Measurements from ENCODE around the gene IPO4.

IPO4 gene, protein sequence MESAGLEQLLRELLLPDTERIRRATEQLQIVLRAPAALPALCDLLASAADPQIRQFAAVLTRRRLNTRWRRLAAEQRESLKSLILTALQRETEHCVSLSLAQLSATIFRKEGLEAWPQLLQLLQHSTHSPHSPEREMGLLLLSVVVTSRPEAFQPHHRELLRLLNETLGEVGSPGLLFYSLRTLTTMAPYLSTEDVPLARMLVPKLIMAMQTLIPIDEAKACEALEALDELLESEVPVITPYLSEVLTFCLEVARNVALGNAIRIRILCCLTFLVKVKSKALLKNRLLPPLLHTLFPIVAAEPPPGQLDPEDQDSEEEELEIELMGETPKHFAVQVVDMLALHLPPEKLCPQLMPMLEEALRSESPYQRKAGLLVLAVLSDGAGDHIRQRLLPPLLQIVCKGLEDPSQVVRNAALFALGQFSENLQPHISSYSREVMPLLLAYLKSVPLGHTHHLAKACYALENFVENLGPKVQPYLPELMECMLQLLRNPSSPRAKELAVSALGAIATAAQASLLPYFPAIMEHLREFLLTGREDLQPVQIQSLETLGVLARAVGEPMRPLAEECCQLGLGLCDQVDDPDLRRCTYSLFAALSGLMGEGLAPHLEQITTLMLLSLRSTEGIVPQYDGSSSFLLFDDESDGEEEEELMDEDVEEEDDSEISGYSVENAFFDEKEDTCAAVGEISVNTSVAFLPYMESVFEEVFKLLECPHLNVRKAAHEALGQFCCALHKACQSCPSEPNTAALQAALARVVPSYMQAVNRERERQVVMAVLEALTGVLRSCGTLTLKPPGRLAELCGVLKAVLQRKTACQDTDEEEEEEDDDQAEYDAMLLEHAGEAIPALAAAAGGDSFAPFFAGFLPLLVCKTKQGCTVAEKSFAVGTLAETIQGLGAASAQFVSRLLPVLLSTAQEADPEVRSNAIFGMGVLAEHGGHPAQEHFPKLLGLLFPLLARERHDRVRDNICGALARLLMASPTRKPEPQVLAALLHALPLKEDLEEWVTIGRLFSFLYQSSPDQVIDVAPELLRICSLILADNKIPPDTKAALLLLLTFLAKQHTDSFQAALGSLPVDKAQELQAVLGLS

DNA sequence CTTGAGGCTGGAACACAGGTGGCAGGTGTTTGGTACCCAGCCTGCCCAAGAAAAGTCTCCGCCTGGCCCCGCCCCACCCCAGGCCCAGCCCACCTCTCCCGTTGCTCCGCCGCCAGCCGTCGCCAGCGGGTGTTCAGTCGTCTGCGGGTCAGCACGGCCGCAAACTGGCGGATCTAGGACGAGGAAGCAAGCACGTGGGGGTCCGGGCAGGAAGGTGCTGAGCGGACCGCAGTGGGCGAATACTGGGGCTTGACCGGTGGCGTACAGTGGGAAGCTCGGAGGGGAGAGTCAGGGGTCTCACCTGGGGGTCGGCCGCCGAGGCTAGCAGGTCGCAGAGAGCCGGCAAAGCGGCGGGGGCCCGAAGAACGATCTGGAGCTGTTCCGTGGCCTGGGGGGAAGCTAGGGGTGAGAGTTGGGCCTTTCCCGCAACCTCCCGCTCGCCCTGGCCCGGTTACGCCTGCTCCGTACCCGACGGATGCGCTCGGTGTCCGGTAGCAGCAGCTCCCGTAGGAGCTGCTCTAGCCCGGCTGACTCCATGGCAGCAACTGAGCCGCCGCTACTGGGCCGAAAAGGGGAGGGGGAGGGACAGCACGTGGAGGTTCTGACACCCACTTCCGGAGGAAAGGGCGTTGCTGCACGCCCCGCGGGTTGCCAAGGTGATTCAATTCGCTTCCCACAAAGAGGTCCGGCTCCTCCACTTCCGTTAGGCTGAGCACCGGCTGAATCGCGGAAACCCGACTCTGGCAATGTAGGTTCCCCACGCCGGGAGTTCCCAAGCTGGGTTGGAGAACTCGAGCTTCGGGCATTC lies at the start of gene IPO4:
Gene IPO4, minus strand, starts transcription at position 566 of the 808 bp plus-strand sequence. Its CDS starts 29 bp downstream, at position 537.
- H3K27ac ChIP-seq, result peak within 1 kb of the TSS; percentile 92
- no peak for TF ChIP-seq ZFX (IDR thresholded peaks at IDR 0.05; ENCODE audit: borderline replicate concordance)
- TF ChIP-seq, protein P1, sequence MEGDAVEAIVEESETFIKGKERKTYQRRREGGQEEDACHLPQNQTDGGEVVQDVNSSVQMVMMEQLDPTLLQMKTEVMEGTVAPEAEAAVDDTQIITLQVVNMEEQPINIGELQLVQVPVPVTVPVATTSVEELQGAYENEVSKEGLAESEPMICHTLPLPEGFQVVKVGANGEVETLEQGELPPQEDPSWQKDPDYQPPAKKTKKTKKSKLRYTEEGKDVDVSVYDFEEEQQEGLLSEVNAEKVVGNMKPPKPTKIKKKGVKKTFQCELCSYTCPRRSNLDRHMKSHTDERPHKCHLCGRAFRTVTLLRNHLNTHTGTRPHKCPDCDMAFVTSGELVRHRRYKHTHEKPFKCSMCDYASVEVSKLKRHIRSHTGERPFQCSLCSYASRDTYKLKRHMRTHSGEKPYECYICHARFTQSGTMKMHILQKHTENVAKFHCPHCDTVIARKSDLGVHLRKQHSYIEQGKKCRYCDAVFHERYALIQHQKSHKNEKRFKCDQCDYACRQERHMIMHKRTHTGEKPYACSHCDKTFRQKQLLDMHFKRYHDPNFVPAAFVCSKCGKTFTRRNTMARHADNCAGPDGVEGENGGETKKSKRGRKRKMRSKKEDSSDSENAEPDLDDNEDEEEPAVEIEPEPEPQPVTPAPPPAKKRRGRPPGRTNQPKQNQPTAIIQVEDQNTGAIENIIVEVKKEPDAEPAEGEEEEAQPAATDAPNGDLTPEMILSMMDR (IDR thresholded peaks at IDR 0.05), result no peak

DNA sequence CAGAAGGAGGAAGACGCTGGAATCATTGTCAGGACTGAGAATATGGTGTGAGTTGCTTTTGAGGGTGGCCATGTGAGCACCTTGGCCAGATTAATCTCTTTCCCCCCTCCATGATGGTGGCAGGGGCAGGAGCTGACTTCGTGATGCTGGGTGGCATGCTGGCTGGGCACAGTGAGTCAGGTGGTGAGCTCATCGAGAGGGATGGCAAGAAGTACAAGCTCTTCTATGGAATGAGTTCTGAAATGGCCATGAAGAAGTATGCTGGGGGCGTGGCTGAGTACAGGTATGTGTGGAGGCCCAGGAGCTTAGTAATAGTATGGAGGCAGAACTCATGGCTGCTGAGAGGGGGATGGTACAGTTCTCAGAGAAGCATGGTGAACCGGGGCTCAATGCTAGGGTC lies 49.5 kb upstream of the IPO4 start:
- no peak overlapping the region for H3K27ac ChIP-seq

DNA sequence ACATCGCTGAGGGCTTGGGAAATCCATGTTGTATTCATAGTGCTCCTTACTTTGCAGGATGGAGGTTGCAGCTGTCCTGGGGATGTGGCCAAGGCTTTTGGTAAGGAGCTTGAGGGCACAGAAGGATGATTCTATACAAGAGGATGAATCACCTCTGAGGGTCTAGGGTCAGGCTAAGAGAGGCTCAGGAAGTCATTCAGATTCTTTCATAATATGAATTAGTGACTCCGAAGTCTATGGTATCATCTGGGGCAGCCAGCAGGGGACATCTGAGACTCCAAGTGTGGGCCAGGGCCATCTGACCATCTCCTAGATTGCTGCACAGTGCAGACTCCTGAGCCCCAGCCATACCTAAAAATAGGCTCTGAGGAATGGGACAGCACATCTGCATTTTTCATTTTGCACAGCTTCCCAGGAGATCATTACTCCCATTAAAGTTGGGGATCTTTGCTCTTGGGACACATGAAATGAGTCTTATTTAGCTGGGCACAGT lies 48.9 kb upstream of the IPO4 start:
- H3K27ac ChIP-seq, result no peak overlapping the region
- TF ChIP-seq ZFX (IDR thresholded peaks at IDR 0.05; ENCODE audit: borderline replicate concordance), result no peak
- TF ChIP-seq, protein P1 (IDR thresholded peaks at IDR 0.05), result no peak

More for the DNA sequence above, 49.5 kb upstream of the IPO4 start:
- TF ChIP-seq ZFX (IDR thresholded peaks at IDR 0.05; ENCODE audit: borderline replicate concordance), result no peak
- TF ChIP-seq, protein P1 (IDR thresholded peaks at IDR 0.05), result no peak

DNA sequence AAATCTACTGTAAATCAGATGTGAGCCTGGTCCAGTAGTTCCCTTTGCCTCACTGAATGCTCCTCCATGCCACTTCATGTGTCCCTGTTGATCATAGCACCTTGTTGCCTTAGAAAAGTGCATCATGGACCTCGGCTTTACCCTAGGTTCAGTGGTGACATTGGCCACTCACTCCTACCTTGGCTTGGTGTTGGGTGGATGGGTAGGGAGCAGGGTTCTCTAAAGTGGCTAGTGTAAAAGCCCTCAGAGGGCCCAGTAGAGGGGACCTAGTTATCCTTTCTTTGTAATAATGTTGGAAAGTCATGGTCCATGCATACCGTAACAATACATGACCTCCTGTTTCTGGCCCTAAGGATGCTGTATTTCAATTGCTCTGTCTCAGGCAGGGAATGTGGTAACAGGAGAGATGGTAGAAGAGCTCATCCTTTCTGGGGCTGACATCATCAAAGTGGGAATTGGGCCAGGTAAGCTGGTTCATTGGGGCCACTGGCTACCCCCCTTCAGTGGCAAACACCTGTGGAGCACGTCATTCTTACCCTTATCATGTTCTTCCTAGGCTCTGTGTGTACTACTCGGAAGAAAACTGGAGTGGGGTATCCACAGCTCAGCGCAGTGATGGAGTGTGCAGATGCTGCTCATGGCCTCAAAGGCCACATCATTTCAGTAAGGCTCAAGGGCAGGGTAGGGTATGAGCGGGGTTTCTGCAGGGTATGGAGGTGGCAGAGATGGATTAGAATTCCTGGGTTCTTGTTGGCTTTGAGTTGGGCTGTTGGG lies 48.3 kb upstream of the IPO4 start:
- TF ChIP-seq ZFX (IDR thresholded peaks at IDR 0.05; ENCODE audit: borderline replicate concordance), result no peak
- TF ChIP-seq, protein P1 (IDR thresholded peaks at IDR 0.05), result no peak
- H3K27ac ChIP-seq, result no peak overlapping the region

DNA sequence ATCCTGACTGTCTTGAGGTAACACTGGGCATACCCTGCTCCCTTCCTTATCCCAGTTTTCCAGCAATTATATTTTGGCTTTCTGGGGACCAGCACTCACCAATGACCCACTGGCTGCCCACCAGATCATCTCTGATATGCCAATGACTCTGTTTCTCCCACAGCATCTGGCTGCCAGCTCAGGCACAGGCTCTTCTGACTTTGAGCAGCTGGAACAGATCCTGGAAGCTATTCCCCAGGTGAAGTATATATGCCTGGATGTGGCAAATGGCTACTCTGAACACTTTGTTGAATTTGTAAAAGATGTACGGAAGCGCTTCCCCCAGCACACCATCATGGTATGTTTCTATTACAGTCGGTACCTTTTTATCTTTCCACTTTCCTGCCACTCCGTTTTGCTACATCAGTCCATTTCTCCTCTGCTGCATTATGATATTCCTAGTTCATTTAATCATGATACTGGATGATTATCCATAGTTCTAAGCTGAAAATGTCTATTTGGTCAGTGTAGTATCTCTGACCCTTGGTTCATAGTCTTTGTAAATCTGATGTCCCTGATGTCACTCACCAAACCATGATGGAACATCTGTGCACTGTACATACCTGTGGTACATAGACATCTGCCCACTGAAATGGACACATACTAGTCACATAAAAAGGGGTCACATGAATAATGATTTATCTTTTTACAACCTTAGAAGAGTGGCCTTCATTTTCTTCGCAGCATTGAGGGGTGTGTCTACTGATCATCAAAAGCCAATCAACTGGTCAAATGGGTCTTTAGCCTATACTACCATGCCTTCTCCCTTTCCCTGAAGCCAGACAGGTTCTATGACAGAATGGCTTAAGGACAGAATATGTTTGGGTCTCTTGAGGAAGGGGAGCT lies 47.4 kb upstream of the IPO4 start:
- H3K27ac ChIP-seq, result no peak overlapping the region
- TF ChIP-seq ZFX (IDR thresholded peaks at IDR 0.05; ENCODE audit: borderline replicate concordance), result no peak

Measured in 22Rv1 (cell line).